HEK293 (cell line): ENCODE data around the gene SYNGR3.

Experiments
- CTCF ChIA-PET: fragments of 350-600 bp; formaldehyde crosslinking; extraction: SDS; loops from one replicate; lab custom pipeline; 2021; ENCODE audit warnings: antibody characterized with exemption; lab: Yijun Ruan, JAX
- POLR2A ChIA-PET: fragments of 300-600 bp; formaldehyde crosslinking; extraction: SDS; loops from one replicate; lab custom pipeline; 2020; ENCODE audit warnings: antibody characterized with exemption, inconsistent platforms; lab: Yijun Ruan, JAX
- H3K27ac ChIP-seq: fragments of 200-500 bp; sonication (Bioruptor generic); 2 replicates; pipeline ENCODE4 v1.5.1; 2014; ENCODE audit warnings: low read depth, low read length, control low read depth, inconsistent platforms; ENCODE audit errors: extremely low read depth
- H3K36me3 ChIP-seq, 2 experiments: fragments of 200-500 bp in 1 of 2; sonication (Bioruptor generic) in 1 of 2; 1 replicate in 1 of 2; 2 replicates in 1 of 2; pipeline ENCODE4 v1.5.1; 2014 to 2017; ENCODE audit warnings: inconsistent platforms in 2 of 2, low read length in 2 of 2; ENCODE audit not compliant: control insufficient read depth in 2 of 2, insufficient read depth in 1 of 2
- H3K4me1 ChIP-seq: fragments of 200-500 bp; sonication (Bioruptor generic); 2 replicates; pipeline ENCODE4 v1.5.1; 2014; ENCODE audit warnings: mild to moderate bottlenecking, low read length, inconsistent platforms; ENCODE audit not compliant: control insufficient read depth, insufficient read depth
- H3K4me3 ChIP-seq: 2 replicates; pipeline ENCODE4 v1.5.1; 2011; ENCODE audit warnings: low read depth, mild to moderate bottlenecking, control low read depth, low read length, moderate library complexity
- H3K9me3 ChIP-seq: fragments of 200-500 bp; sonication (Bioruptor generic); 2 replicates; pipeline ENCODE4 v1.5.1; 2014; ENCODE audit warnings: low read depth, low read length, inconsistent platforms; ENCODE audit not compliant: control insufficient read depth, insufficient read depth
- EGR2 ChIP-seq: fragments of 450-650 bp; formaldehyde crosslinking; IDR thresholded peaks from 2 replicates; pipeline ENCODE4 v1.5.1; 2016; ENCODE audit warnings: low read depth, missing biosample characterization, missing genetic modification characterization
- KLF16 ChIP-seq: fragments of 450-650 bp; formaldehyde crosslinking; IDR thresholded peaks from 2 replicates; pipeline ENCODE4 v1.5.1; 2017; ENCODE audit warnings: missing biosample characterization, missing genetic modification characterization
- PATZ1 ChIP-seq: fragments of 450-650 bp; formaldehyde crosslinking; IDR thresholded peaks from 2 replicates; pipeline ENCODE4 v1.5.1; 2016; ENCODE audit warnings: missing biosample characterization, missing genetic modification characterization
- REPIN1 ChIP-seq: fragments of 450-650 bp; formaldehyde crosslinking; IDR thresholded peaks from 2 replicates; pipeline ENCODE4 v1.5.1; 2017; ENCODE audit warnings: missing biosample characterization, missing genetic modification characterization, low read depth
- SCRT1 ChIP-seq: fragments of 450-650 bp; formaldehyde crosslinking; IDR thresholded peaks from 2 replicates; pipeline ENCODE4 v1.5.1; 2016; ENCODE audit warnings: missing biosample characterization, missing genetic modification characterization, borderline replicate concordance
- SP3 ChIP-seq: fragments of 450-650 bp; formaldehyde crosslinking; IDR thresholded peaks from 2 replicates; pipeline ENCODE4 v1.5.1; 2016; ENCODE audit warnings: missing biosample characterization, missing genetic modification characterization
- SP7 ChIP-seq: fragments of 450-650 bp; formaldehyde crosslinking; IDR thresholded peaks from 2 replicates; pipeline ENCODE4 v1.5.1; 2016; ENCODE audit warnings: missing biosample characterization, missing genetic modification characterization
- YY2 ChIP-seq: fragments of 450-650 bp; formaldehyde crosslinking; IDR thresholded peaks from 2 replicates; pipeline ENCODE4 v1.5.1; 2016; ENCODE audit warnings: missing biosample characterization, missing genetic modification characterization
- ZBTB10 ChIP-seq: fragments of 450-650 bp; formaldehyde crosslinking; IDR thresholded peaks from 2 replicates; pipeline ENCODE4 v1.5.1; 2016; ENCODE audit warnings: missing biosample characterization, missing genetic modification characterization
- ZBTB26 ChIP-seq: fragments of 450-650 bp; formaldehyde crosslinking; optimal IDR thresholded peaks from 2 replicates; pipeline ENCODE3; 2016; ENCODE audit warnings: missing biosample characterization, mild to moderate bottlenecking, missing genetic modification characterization
- ZFHX2 ChIP-seq: fragments of 450-650 bp; formaldehyde crosslinking; conservative IDR thresholded peaks from 2 replicates; pipeline ENCODE4 v1.5.1; 2016; ENCODE audit warnings: missing biosample characterization, missing genetic modification characterization
- ZFP41 ChIP-seq: fragments of 450-650 bp; formaldehyde crosslinking; IDR thresholded peaks from 2 replicates; pipeline ENCODE4 v1.5.1; 2016; ENCODE audit warnings: missing biosample characterization, missing genetic modification characterization, borderline replicate concordance
- ZIC2 ChIP-seq: fragments of 450-650 bp; formaldehyde crosslinking; IDR thresholded peaks from 2 replicates; pipeline ENCODE4 v1.5.1; 2016; ENCODE audit warnings: missing biosample characterization, missing genetic modification characterization
- ZNF157 ChIP-seq: fragments of 450-650 bp; formaldehyde crosslinking; IDR thresholded peaks from 2 replicates; pipeline ENCODE4 v1.5.1; 2016; ENCODE audit warnings: missing biosample characterization, missing genetic modification characterization
- ZNF37A ChIP-seq: fragments of 450-650 bp; IDR thresholded peaks from 2 replicates; pipeline ENCODE4 v1.5.1; 2018; ENCODE audit warnings: missing biosample characterization, missing genetic modification characterization
- ZNF544 ChIP-seq: fragments of 450-650 bp; formaldehyde crosslinking; IDR thresholded peaks from 2 replicates; pipeline ENCODE4 v1.5.0; 2017; ENCODE audit warnings: missing biosample characterization, missing genetic modification characterization
- ZNF555 ChIP-seq: fragments of 450-650 bp; formaldehyde crosslinking; conservative IDR thresholded peaks from 2 replicates; pipeline ENCODE4 v1.5.1; 2017; ENCODE audit warnings: missing biosample characterization, mild to moderate bottlenecking, missing genetic modification characterization, inconsistent platforms
- ZNF558 ChIP-seq: fragments of 450-650 bp; formaldehyde crosslinking; IDR thresholded peaks from 2 replicates; pipeline ENCODE4 v1.5.1; 2016; ENCODE audit warnings: missing biosample characterization, missing genetic modification characterization
- ZNF600 ChIP-seq: fragments of 450-650 bp; formaldehyde crosslinking; IDR thresholded peaks from 2 replicates; pipeline ENCODE4 v1.5.1; 2016; ENCODE audit warnings: missing biosample characterization, missing genetic modification characterization
- ZNF629 ChIP-seq: fragments of 450-650 bp; formaldehyde crosslinking; IDR thresholded peaks from 2 replicates; pipeline ENCODE4 v1.5.1; 2017; ENCODE audit warnings: missing biosample characterization, missing genetic modification characterization
- ZNF76 ChIP-seq: fragments of 450-650 bp; formaldehyde crosslinking; IDR thresholded peaks from 2 replicates; pipeline ENCODE4; 2016; ENCODE audit warnings: low read depth, missing biosample characterization, missing genetic modification characterization, borderline replicate concordance
- ZXDB ChIP-seq: fragments of 450-650 bp; formaldehyde crosslinking; IDR thresholded peaks from 2 replicates; pipeline ENCODE4 v1.5.1; 2016; ENCODE audit warnings: missing biosample characterization, missing genetic modification characterization

SYNGR3 gene

GRCh38 chr16:2005646-2006045, 15.9 kb downstream of the SYNGR3 start (continued):
- TF ChIP-seq ZNF544 (tag by site-specific recombination) (no peak), REPIN1 (tag by site-specific recombination) (no peak), ZNF555 (no peak), SP7 (no peak)

- H3K4me1 ChIP-seq, result peaks cover 29% of the 10 kb centered on the region
- POLR2A ChIA-PET, result no interaction called here
- no peak overlapping the region for H3K4me3 ChIP-seq
- no peaks in the 10 kb centered on the region for H3K9me3 ChIP-seq
- peaks cover 0 to 52% of the 10 kb centered on the region in 2 experiments; a peak in 2 of 3 replicates for H3K36me3 ChIP-seq
- CTCF ChIA-PET, result interaction anchor here (1.3 kb wide), 1 partner anchor 46 kb away, joined by 3 read pairs; no protein-coding TSS in a partner anchor
- no peak overlapping the region; the same call in 1 of the 2 replicates for H3K27ac ChIP-seq
- peak; percentile 0 for TF ChIP-seq ZBTB26 (tag by site-specific recombination)
- no peak for TF ChIP-seq ZNF558 (tag by site-specific recombination)
Observed at GRCh38 chr16:2006317-2006716, 16.5 kb downstream of the SYNGR3 start.

GRCh38 chr16:2007081-2007836, 17.5 kb downstream of the SYNGR3 start:
- 0 out of 2 replicates have a peak, but pooled peaks have one; percentile 9 for TF ChIP-seq ZFHX2 (tag by site-specific recombination)
- 0 out of 2 replicates have a peak, but pooled peaks have one; percentile 6 for TF ChIP-seq ZIC2 (tag by site-specific recombination)
- peak; percentile 8; the same call in 1 of the 2 replicates for TF ChIP-seq PATZ1
- TF ChIP-seq EGR2, result peak; percentile 38; the same call in 1 of the 2 replicates
- no peak for TF ChIP-seq ZNF157 (tag by site-specific recombination)
- H3K9me3 ChIP-seq, result no peaks in the 10 kb centered on the region
- peaks cover 0 to 42% of the 10 kb centered on the region in 2 experiments; a peak in 1 of 3 replicates for H3K36me3 ChIP-seq
- POLR2A ChIA-PET, result interaction anchor here (1.0 to 2.7 kb wide), 5 partner anchors 8 to 148 kb away, joined by 3 to 17 read pairs (median 3); partner anchors contain the start of genes RPS2 and TRAF7
- peak overlapping the region; percentile 97; the same call in 1 of the 2 replicates for H3K27ac ChIP-seq
- peak overlapping the region; percentile 1; the same call in 1 of the 2 replicates for H3K4me3 ChIP-seq
- CTCF ChIA-PET, result interaction anchor here (0.6 to 1.8 kb wide), 5 partner anchors 15 to 582 kb away, joined by 3 to 6 read pairs (median 4); no protein-coding TSS in a partner anchor
- peaks cover 29% of the 10 kb centered on the region for H3K4me1 ChIP-seq

- ChIA-PET CTCF (interaction anchor here (0.6 to 1.8 kb wide), 7 partner anchors 14 to 583 kb away, joined by 3 to 7 read pairs (median 4); no protein-coding TSS in a partner anchor), POLR2A (interaction anchor here (0.8 to 2.7 kb wide), 6 partner anchors 9 to 147 kb away, joined by 3 to 17 read pairs (median 3); partner anchors contain the start of genes RPS2, TBL3 and TRAF7)
- Histone ChIP-seq H3K27ac (peak overlapping the region; percentile 97; the same call in 1 of the 2 replicates), H3K36me3 (peaks cover 0 to 34% of the 10 kb centered on the region in 2 experiments; a peak in 1 of 3 replicates), H3K4me1 (peaks cover 29% of the 10 kb centered on the region), H3K4me3 (peak overlapping the region; percentile 75), H3K9me3 (no peaks in the 10 kb centered on the region)
- peak; percentile 99 for TF ChIP-seq SCRT1 (tag by site-specific recombination)
- no peak for TF ChIP-seq ZFP41 (tag by site-specific recombination)
- TF ChIP-seq ZXDB (tag by site-specific recombination), result 0 out of 2 replicates have a peak, but pooled peaks have one; percentile 30
- no peak for TF ChIP-seq ZNF600
- TF ChIP-seq ZNF629 (tag by site-specific recombination), result peak; percentile 71
- TF ChIP-seq ZBTB10 (tag by site-specific recombination), result no peak
- TF ChIP-seq ZNF76 (tag by site-specific recombination), result peak; percentile 77; the same call in 1 of the 2 replicates
- TF ChIP-seq ZNF37A (tag by site-specific recombination), result no peak
- TF ChIP-seq YY2 (tag by site-specific recombination), result no peak
- peak; percentile 35; the same call in 1 of the 2 replicates for TF ChIP-seq ZIC2 (tag by site-specific recombination)
- TF ChIP-seq KLF16 (tag by site-specific recombination), result peak; percentile 52
- peak; percentile 46; the same call in 1 of the 2 replicates for TF ChIP-seq SP3 (tag by site-specific recombination)
Observed at GRCh38 chr16:2008009-2008526, 18.3 kb downstream of the SYNGR3 start.
